Measurements from ENCODE around the gene C12orf75. TPM values are rescaled to one million over a fixed set of nuclear protein-coding genes. Genes with fewer than 3 reads are reported as not detected.

The C12orf75 gene
- total RNA-seq, 1 experiment from 2014 or later = 1.3 TPM

DNA sequence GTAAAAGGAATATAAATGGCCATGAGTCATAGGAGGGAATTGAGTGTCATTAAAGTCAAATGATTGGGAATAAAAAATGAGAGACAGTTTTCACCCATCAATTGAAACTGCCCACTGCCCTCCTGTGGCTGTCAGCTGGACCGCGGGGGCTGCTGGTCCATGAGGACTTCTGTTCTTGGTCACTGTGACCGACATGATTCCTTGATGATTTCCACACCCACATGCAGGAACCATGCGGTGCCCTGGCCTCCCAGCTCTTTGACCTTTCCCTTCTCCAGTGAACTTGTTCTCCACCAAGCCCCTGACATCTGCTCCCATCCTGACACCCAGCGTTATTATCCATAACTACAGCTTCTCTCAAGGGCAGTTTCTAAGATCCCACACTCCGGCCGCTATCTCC lies 48.4 kb downstream of the C12orf75 start:
- Histone ChIP-seq H2AFZ (no peak overlapping the region), H3K36me3 (ENCODE audit: low read depth) (no peaks in the 10 kb centered on the region), H3K79me2 (ENCODE audit: low read depth) (no peaks in the 10 kb centered on the region), H3K27ac (no peak overlapping the region), H4K20me1 (ENCODE audit: insufficient read depth) (no peaks in the 10 kb centered on the region), H3K27me3 (ENCODE audit: insufficient read depth, low read depth) (peaks cover 24% of the 10 kb centered on the region), H3F3A (ENCODE audit: insufficient read depth, low read depth) (no peaks in the 10 kb centered on the region), H3K4me3 (no peak overlapping the region), H3K4me2 (no peak overlapping the region), H3K9me3 (ENCODE audit: insufficient read depth, low read depth) (no peaks in the 10 kb centered on the region), H3K4me1 (replicated peaks; ENCODE audit: insufficient read depth) (no peaks in the 10 kb centered on the region), H3K9me2 (ENCODE audit: insufficient read depth) (no peaks in the 10 kb centered on the region)
- CTCF ChIA-PET = no interaction called here
- BruUV-seq (replicated peaks) = no TSS peak
- TF ChIP-seq, protein P1, sequence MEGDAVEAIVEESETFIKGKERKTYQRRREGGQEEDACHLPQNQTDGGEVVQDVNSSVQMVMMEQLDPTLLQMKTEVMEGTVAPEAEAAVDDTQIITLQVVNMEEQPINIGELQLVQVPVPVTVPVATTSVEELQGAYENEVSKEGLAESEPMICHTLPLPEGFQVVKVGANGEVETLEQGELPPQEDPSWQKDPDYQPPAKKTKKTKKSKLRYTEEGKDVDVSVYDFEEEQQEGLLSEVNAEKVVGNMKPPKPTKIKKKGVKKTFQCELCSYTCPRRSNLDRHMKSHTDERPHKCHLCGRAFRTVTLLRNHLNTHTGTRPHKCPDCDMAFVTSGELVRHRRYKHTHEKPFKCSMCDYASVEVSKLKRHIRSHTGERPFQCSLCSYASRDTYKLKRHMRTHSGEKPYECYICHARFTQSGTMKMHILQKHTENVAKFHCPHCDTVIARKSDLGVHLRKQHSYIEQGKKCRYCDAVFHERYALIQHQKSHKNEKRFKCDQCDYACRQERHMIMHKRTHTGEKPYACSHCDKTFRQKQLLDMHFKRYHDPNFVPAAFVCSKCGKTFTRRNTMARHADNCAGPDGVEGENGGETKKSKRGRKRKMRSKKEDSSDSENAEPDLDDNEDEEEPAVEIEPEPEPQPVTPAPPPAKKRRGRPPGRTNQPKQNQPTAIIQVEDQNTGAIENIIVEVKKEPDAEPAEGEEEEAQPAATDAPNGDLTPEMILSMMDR (conservative IDR thresholded peaks at IDR 0.05) = no peak; the same call in 1 of the 2 replicates
- POLR2A ChIA-PET (ENCODE audit: unreplicated experiment) = no interaction called here
- DNase-seq = no peak
- intact Hi-C loops (cut with micrococcal nuclease; ENCODE audit: unreplicated experiment) = no loop called here

DNA sequence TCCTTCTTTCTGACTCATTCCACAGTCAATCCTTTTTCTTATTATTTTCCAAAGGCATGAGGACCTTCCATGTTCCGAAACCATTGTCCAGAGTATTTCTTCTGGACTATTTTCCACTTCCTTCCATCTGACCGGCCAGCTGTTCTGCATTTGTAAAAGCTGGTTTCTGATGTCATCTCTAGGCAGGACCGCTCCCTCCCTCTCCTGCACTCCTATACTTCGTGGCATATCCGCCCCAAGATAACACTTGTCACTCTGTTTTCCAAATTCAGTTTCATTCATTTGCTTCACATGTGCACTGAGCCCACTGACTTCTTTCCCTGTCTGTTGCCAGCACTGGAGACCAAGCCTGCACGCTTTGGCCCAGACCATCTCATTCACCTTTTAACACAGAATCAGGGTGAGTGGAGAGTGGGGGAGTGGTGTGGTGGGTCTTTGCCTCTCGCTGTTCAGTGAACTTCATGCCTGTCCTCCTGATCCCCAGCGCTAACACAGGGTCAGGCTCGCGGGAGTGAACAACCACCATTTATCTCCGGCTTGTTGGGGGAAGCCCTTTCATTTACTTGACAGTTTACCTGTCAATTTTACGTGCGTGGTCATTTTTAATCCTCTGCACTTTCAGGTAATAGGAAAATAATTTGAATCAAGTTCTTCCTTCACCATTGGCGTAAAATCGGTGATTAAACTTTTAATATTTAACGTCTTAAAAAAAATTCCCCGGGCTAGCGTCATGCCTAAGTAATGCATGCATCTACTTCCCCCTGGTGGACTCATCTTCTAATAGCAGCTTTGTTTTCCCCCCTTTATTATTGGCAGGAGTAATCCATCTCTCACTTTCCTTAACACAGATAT lies 52.5 kb downstream of the C12orf75 start:
- no peak overlapping the region for H3K27ac ChIP-seq

DNA sequence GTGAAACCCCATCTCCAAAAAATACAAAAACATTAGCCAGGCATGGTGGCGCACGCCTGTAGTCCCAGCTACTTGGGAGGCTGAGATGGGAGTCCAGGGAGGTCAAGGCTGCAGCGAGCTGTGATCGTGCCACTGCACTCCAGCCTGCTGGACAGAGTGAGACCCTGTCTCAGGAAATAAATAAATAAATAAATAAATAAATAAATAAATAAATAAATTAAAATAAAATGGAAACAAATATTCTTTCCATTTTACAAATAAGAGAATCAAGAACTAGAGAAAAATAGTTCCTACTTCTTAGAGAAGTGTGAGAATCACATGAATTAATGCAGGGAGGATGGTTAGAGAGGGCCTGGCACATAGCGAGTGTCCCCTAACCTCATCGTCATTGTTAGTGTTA lies 53.7 kb downstream of the C12orf75 start:
- ChIA-PET CTCF (interaction anchor here (0.6 kb wide), 1 partner anchor 213 kb away, joined by 4 read pairs; no protein-coding TSS in a partner anchor), POLR2A (ENCODE audit: unreplicated experiment) (no interaction called here)
- intact Hi-C loops (cut with micrococcal nuclease; ENCODE audit: unreplicated experiment) = loop anchor here (10.0 kb wide), 2 partner anchors 219 to 1179 kb away; no protein-coding TSS in a partner anchor
- Histone ChIP-seq H2AFZ (no peak overlapping the region), H3K9me3 (ENCODE audit: insufficient read depth, low read depth) (no peaks in the 10 kb centered on the region), H3K4me3 (no peak overlapping the region), H3K9me2 (ENCODE audit: insufficient read depth) (no peaks in the 10 kb centered on the region), H3K4me2 (no peak overlapping the region), H3K27me3 (ENCODE audit: insufficient read depth, low read depth) (peaks cover 11% of the 10 kb centered on the region; the same call in 1 of the 2 replicates), H3K27ac (no peak overlapping the region), H3K4me1 (replicated peaks; ENCODE audit: insufficient read depth) (peaks cover 7% of the 10 kb centered on the region; the same call in 1 of the 2 replicates), H3F3A (ENCODE audit: insufficient read depth, low read depth) (no peaks in the 10 kb centered on the region), H3K36me3 (ENCODE audit: low read depth) (no peaks in the 10 kb centered on the region), H4K20me1 (ENCODE audit: insufficient read depth) (no peaks in the 10 kb centered on the region), H3K79me2 (ENCODE audit: low read depth) (no peaks in the 10 kb centered on the region)
- no TSS peak for BruUV-seq (replicated peaks)
- no peak for TF ChIP-seq EZH2 (IDR thresholded peaks at IDR 0.05; ENCODE audit: low read depth)
- TF ChIP-seq, protein P1 (conservative IDR thresholded peaks at IDR 0.05) = no peak
- no peak for DNase-seq

More for the DNA sequence above, 52.5 kb downstream of the C12orf75 start:
- BruUV-seq (replicated peaks) = no TSS peak
- H3K4me1 ChIP-seq (replicated peaks; ENCODE audit: insufficient read depth) = peaks cover 7% of the 10 kb centered on the region; the same call in 1 of the 2 replicates
- DNase-seq = peak; percentile 7 to 59
- H3K4me2 ChIP-seq = peak overlapping the region; percentile 22
- H2AFZ ChIP-seq = peak overlapping the region; percentile 41; the same call in 1 of the 2 replicates
- 0 out of 2 replicates have a peak, but pooled peaks cover 11% of the 10 kb centered on the region for H3K27me3 ChIP-seq (ENCODE audit: insufficient read depth, low read depth)
- POLR2A ChIA-PET (ENCODE audit: unreplicated experiment) = interaction anchor here (0.6 kb wide), 1 partner anchor 852 kb away, joined by 8 read pairs; no protein-coding TSS in a partner anchor
- CTCF ChIA-PET = interaction anchor here (0.6 kb wide), 1 partner anchor 212 kb away, joined by 4 read pairs; no protein-coding TSS in a partner anchor
- no peaks in the 10 kb centered on the region for H4K20me1 ChIP-seq (ENCODE audit: insufficient read depth)
- no peak overlapping the region for H3K4me3 ChIP-seq
- no peaks in the 10 kb centered on the region for H3K9me3 ChIP-seq (ENCODE audit: insufficient read depth, low read depth)
- TF ChIP-seq EZH2 (IDR thresholded peaks at IDR 0.05; ENCODE audit: low read depth) = no peak
- TF ChIP-seq, protein P1 (conservative IDR thresholded peaks at IDR 0.05) = peak; percentile 82
- H3K9me2 ChIP-seq (ENCODE audit: insufficient read depth) = no peaks in the 10 kb centered on the region
- no peaks in the 10 kb centered on the region for H3K36me3 ChIP-seq (ENCODE audit: low read depth)
- intact Hi-C loops (cut with micrococcal nuclease; ENCODE audit: unreplicated experiment) = loop anchor here (10.0 kb wide), 2 partner anchors 218 to 1178 kb away; no protein-coding TSS in a partner anchor
- H3F3A ChIP-seq (ENCODE audit: insufficient read depth, low read depth) = no peaks in the 10 kb centered on the region
- no peaks in the 10 kb centered on the region for H3K79me2 ChIP-seq (ENCODE audit: low read depth)
